C4-2B (cell line): ENCODE results near the gene BLOC1S6.

Source experiments
- H3K27ac ChIP-seq: fragments of 450-650 bp; 2 replicates; pipeline ENCODE4 v1.5.1; 2017
- CTCF ChIP-seq: fragments of 450-650 bp; conservative IDR thresholded peaks from 2 replicates; pipeline ENCODE4 v1.5.1; 2017; ENCODE audit warnings: mild to moderate bottlenecking
- ZFX ChIP-seq: fragments of 450-650 bp; IDR thresholded peaks from 2 replicates; pipeline ENCODE4 v1.6.1; 2017

BLOC1S6 gene

GRCh38 chr15:45587095-45587862 is at the start of gene BLOC1S6:
TSS of gene BLOC1S6 (plus strand) at chr15:45587379. CDS start at chr15:45587444, 65 bp downstream.
- peak within 1 kb of the TSS; percentile 98 for H3K27ac ChIP-seq
- no peak for TF ChIP-seq CTCF
- peak; percentile 86 for TF ChIP-seq ZFX

- TF ChIP-seq ZFX (no peak), CTCF (no peak)
- no peak overlapping the region for H3K27ac ChIP-seq
Measured at GRCh38 chr15:45539680-45540079, 47.5 kb upstream of the BLOC1S6 start.

GRCh38 chr15:45540531-45540930 is 46.6 kb upstream of the BLOC1S6 start:
- no peak overlapping the region for H3K27ac ChIP-seq
- TF ChIP-seq ZFX (no peak), CTCF (no peak)

- H3K27ac ChIP-seq, result no peak overlapping the region
- TF ChIP-seq ZFX (no peak), CTCF (no peak)
Measured at GRCh38 chr15:45543051-45543450, 44.1 kb upstream of the BLOC1S6 start.

GRCh38 chr15:45544266-45545023 is 42.7 kb upstream of the BLOC1S6 start:
- TF ChIP-seq CTCF, result no peak
- no peak for TF ChIP-seq ZFX
- no peak overlapping the region for H3K27ac ChIP-seq

GRCh38 chr15:45546789-45547188 is 40.4 kb upstream of the BLOC1S6 start:
- TF ChIP-seq ZFX (no peak), CTCF (no peak)
- no peak overlapping the region for H3K27ac ChIP-seq
